Hematopoietic multipotent progenitor cell treated with erythropoietin and hydrocortisone succinate and interleukin-3 and kit ligand, for 17 days (in vitro differentiated cells): ENCODE results near the gene INPP1.
"Not testable (repeated sequence)": the region's sequence is repeated elsewhere in the genome, so short reads cannot be mapped to it uniquely, and the experiment has no call there.

ENCODE experiments used
- DNase-seq: peaks from one replicate; pipeline ENCODE4 v3.0.0-alpha.2; 2015; ENCODE audit warnings: low spot score

Gene INPP1

DNA sequence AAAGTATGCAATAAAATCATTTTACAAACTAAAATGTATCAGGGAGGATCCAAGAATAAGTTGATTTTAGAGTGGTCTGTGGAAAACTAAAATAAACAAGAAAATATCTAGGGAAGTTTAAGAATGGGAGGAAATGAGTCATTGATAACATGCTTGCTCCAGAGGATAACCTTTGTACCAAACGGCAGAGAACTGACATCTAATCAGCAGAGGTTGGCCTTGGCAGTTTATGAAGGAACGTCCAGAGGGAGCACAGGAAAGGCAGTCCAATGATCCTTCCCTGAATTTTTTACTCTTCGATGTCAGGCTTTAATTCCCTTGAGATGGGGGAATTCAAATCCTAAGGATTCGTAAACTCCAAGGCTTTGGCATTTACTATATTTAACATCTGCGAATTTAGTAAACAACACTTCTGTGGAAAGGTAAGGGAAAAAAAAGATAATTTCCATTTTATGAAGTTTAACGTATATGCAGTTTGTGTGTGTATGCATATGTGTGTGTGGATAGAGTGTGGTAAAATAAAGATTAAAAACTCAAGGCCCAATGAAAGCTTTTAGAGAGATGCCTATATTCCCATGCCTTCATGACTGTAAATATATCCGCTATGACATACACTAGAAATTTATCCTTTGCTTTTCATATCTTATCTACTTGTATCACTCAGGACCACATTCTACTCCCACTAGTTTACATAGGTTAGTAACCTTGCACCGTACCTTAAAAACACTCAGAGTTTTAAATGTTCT is 8.7 kb upstream of the INPP1 start:
- DNase-seq = no peak

DNA sequence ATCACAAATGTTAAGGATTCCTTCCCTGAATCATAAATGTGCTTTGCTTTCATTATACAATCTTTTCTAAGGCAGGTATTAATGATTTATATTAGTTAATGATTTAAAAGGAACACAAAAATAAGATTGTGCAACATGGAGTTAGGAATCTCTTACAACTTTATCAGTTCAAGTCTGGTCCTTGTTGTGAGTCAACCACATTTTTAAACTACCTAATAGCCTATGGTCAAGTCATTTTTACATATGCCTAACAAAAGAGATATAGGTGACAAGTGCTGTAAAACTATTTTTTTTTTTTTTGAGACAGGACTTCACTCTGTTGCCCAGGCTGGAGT is 8.2 kb upstream of the INPP1 start:
- DNase-seq = no peak

DNA sequence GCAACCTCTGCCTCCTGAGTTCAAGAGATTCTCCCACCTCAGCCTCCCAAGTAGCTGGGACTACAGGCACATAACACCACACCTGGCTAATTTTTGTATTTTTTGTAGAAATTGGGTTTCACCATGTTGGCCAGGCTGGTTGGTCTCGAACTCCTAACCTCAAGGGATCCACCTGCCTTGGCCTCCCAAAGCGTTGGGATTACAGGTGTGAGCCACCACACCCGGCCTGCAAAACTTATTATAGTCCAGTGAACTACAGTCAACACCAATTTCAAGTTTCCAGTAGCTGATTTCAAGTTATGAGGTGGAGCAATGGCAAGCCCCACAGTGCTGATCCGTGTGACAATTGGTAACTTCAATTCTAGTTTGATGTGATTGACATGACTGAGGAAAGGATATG is 7.8 kb upstream of the INPP1 start:
- DNase-seq = not testable (repeated sequence)

DNA sequence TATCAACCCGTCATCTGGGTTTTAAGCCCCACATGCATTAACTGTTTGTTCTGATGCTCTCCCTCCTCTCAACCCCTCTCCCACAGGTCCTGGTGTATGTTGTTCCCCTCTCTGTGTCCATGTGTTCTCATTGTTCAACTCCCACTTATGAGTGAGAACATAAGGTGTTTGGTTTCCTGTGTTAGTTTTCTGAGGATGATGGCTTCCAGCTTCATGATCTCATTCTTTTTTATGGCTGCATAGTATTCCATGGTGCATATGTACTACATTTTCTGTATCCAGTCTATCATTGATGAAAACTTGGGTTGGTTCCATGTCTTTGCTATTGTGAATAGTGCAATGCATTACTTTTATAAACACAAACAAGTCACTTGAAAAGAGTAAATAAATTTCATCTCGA is 7.0 kb upstream of the INPP1 start:
- no peak for DNase-seq

DNA sequence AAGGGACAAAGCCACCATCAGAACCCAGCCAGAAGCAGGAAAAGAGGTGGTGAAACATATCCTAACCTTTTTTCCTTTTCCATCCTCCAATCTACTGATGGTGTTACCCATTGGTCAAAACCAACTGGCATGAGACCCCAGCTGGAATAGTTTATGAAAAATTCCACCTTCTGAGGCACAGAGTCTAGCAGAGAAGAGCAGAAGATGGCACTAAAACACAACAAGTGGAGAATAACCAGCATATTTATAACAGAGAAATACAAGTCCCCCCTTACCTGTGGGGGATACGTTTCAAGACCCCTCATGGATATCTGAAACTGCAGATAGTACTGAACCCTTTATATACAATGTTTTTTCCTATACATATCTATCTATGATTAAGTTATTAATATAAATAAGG is 4.9 kb upstream of the INPP1 start:
- DNase-seq = no peak

DNA sequence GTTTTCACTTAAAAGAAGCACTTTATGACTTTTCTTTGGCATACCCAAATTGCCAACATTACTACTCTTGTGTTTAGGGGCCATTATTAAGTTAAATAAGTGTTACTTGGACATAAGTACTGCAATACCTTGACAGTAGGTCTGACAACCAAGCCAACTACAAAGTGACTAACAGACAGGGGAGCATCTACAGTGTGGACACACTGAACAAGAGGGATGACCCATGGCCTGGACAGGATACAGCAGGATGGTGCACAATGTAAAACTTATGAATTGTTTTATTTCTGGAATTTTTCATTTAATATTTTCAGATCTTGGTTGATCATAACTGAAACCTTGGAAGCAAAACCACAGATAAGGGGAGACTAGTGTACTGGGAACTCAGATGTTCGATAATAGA is 4.0 kb upstream of the INPP1 start:
- DNase-seq = no peak

DNA sequence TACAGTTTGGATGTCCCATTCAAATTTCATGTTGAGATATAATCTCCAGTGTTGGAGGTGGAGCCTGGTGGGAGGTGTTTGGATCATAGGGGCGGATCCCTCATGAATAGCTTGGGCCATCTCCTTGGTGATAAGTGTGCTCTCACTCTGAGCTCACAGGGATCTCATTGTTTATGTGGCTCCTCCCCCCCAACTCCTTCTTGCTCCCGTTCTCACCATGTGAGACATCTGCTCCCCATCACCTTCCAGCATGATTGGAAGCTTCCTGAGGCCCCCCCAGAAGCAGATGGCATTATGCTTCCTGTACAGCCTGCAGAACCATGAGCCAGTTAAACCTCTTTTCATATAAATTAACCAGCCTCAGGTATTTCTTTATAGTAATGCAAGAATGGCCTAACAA is 3.0 kb upstream of the INPP1 start:
- no peak for DNase-seq

DNA sequence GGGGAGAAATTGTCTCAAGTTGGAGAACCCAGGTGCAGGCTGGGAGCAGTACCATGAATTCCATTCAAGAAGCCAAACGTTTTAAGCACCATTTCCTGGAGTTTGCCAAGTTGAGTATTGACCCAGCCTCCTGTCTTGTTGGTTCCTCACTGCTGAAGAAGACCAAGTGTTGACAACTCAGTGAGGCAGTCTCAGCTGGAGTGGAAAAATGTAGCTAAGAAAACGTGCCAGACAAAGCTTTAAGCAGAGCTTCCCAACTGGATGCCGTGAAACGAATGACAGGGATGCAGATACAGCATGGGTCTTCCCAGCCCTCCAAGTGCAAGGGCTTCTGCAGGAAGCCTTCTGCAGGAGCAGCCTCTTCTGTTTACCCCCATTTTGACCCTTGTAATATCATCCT is 778 bp upstream of the INPP1 start:
- no peak for DNase-seq

DNA sequence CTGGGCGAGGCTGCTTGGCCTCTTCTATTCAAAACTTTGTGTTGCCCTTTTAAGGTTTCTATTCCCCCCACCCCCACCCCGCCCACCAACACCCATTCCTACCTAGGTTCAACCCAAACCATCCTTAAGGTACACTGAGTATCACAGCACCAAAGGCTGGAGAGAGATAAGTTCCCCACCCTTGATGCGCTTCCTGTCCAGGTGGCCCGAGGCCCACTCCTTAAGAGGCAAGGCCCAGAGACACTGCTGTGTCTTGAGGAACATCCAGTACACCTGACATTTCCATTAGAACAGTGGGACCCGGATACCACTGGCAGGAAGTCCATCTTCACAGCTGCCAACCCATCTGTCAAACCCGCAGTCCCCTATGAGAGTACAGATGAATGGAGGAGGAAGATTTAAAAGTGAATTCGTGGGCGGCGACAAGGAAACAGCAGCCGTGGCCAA is 277 bp upstream of the INPP1 start:
- no peak for DNase-seq

DNA sequence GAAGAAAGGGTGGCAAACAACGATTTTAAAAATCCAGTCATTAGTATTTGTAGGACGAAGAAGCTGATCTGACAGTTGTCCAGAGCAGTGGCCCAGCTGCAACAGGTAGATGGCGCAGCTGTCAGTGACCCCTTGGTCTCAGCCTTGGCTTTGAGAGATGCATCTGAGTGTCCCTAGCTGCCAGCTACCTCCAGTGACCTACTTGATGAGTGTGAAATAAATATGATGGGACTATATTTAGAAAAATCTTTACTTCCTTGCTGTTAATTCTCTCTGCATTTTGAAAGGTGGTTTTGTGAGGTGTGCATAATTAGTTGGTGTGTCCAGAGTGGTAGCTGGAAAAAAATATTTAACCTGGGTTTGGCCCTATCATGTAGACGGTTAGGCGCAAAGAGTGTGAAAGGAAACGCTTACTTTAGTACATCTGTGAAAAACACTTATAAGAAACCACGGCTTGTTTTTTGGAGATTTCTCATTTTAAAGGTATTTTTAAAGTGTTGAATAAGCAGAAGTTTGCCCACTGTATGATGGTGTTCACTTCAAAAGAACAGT is 963 bp downstream of the INPP1 start:
- no peak for DNase-seq

DNA sequence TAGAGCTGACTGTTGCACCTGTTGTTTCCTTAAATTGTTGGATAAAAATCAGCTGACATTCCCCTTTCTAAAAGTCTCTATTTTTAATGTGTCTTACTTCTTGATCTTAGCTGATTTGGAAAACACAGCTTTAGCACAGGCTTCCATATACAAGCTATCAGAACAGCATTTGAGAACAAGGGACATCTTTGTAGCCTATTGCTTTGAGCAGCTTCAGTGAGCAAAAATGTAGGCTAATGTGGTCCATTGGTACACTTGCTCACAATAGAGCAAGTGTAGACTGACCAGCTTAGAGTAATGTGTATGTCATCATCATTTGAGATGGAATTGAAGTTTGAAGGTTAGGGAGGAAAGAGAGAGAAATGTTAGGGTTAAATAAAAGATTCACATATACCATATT is 7.0 kb downstream of the INPP1 start:
- no peak for DNase-seq

DNA sequence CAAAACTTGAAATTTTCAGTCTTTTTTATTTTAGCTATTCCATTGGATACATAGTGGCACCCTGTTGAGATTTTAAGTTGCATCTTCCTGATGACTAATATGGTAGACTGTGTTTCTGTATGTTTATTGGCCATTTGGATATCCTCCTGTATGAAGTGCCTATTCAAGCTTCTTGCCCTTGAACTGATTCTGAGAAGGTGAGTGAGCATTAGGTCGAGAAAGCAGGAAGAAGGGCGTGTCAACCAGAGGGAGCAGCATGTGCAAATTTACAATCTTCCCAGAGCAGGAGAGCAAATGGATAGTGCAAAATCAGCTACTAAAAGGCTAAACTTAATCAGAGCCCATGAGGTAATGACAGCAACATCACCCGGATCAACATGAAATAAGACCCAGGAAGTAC is 8.6 kb downstream of the INPP1 start:
- no peak for DNase-seq

DNA sequence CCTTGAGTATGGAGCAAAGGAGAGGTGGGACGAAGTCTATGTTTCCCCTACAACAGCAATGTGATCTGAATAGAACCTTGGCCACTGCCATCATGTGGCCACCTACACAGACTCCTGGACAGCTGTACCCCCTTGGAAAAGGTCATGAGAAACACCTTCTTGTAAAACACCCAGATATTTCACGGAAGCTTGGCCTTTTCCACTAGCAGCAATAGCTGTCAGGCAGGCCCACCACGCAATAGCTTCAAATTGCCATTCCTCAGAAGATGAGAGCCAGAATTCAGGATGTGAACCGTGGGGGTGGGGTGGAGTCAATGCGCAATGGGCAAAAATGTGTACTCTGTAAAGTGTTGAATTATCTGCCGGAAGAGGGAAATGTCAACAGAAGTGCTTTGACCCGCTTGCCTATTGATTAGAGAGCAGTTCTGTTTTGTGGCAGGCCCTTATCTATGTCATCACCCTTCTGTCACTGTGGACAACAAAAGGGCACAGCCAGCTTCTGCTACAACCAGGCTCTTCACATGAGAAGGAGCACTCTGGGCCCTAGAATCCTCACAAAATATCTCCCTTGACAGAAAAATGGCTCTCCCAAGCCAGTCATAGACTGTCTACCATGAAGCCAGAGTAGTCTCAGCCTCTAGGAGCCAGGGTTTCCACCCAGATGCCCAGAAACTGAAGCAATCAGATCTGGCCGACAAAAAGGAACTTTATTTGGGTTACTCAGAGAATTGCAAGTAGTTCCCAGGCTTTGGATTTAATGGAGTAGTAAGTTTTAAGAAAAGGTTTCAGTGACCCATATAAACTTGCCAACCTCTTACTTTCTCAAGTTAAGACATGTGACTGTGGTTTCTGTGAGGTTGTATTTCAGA is 9.5 kb downstream of the INPP1 start:
- no peak for DNase-seq

DNA sequence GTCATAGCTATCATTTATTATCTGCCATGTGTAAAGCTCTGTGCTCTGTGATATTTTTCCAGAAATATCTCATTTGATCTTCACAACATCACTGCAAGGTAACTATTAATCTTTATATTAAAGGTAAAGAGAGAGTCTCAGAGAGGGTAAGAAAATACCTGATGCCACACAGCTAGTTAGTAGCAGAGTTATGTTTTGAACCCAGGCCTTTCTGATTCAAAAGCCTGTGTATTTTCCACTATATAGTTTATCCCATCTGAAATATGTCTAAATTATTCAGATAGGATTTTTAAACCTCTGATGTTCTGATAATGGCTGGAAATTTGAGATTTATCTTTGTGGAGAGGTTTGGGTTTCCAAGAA is 10.1 kb downstream of the INPP1 start:
- DNase-seq = no peak

DNA sequence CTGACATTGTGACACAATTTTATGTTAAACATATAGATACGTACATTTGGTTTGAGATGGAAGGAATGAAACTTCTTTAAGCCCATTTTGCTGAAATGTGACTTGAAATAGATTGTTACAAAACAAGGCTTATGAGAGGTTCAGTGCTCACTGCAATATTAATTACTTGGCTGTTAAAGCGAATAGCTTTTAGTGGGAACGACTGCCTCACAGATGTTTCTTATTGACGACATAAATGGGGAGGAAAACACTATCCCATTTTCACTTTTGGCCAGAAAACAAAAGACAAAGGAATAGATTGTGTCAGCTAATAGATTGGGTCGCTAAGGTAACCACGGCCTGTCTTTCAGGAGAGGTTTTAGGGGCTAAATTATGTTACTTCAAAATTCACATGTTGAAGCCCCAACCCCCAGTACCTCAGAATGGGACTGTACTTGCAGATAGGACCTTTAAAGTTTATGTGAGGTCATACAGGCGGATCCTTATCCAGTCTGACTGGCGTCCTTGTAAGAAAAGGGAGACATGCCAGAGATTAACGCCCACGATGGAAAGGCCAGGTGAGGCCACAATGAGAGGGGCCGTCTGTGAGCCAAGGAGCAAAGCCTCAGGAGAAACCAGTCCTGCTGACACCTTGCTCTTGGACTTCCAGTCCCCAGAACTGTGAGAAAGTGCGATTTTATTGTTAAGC is 10.8 kb downstream of the INPP1 start:
- no peak for DNase-seq

DNA sequence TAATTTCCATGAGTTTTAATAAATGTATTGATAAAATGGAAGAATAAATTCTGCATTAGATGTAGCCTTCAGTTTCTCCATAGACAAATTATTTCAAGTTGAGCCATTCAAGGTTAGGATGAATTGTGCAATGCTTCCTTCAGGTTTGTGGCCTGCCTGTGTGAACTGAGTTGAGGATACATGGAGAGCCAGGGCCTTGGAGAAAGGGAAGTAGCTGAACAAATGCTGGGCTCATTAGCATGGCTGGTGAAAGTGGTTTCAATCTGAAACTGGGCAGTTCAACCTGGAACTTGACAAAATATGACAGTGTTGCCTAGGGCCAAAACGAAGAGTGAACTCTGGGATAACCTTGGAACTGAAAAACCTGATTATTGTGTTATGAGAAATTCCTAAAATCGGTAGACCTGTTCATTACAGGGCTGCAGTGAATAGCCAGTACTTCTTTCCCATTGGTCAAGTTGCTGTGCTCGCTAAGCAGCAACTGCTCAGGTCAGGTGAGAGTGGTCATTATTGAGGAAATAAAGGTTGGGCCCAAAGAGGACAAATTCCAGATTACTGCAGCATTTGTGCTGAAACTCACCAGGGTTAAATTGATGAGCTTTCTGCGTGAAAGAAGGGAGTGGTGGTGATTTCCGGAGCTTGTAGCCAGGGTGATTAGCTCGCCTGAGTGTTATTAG is 12.7 kb downstream of the INPP1 start:
- DNase-seq = no peak

DNA sequence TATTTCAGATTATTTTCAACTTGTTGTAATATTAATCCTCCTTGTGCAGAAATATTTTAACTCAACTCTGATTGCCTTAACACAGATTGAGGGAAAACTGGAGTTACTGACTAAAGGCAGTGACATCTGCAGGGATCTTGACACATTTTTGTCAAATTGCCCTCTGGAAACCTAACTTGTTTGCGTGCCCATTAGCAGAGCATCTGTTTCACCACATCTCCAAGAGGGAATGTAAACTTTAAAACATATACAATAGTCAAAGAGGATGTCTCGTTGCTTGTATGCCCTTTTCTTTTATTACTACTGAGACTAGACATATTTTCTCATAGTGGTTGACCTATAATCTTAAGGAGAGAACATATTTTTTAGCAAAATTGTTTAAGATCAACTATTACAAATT is 14.2 kb downstream of the INPP1 start:
- no peak for DNase-seq

DNA sequence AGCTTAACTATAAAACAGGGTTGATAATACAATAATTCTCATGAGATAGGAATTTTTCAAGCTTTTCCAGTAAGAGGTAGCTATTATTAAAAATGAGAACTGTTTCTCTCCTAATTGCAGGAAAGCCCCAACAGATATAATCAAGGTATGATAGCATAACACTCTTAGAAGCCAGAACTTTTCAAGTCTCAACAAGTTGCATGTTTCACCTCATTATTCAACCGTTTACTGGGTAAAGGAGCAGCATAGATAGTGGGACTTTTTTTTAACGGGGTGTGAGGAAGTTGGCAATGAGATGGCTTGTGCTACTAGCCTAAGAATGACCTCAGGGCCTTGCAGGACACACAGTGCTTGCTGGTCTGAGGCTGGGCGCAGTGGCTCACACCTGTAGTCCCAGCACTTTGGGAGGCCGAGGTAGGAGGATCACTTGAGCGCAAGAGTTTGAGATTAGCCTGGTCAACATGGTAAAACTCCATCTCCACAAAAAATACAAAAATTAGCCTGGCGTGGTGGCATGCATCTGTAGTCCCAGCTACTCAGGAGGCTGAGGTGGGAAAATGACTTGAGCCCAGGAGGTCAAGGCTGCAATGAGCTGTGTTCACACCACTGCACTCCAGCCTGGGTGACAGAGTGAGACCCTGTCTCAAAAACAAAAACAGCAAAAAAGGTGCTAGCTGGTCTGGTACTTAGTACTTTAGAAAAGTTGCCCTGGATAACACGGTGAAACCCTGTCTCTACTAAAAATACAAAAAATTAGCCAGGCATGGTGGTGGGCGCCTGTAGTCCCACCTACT is 15.5 kb downstream of the INPP1 start:
- DNase-seq = not testable (repeated sequence)

DNA sequence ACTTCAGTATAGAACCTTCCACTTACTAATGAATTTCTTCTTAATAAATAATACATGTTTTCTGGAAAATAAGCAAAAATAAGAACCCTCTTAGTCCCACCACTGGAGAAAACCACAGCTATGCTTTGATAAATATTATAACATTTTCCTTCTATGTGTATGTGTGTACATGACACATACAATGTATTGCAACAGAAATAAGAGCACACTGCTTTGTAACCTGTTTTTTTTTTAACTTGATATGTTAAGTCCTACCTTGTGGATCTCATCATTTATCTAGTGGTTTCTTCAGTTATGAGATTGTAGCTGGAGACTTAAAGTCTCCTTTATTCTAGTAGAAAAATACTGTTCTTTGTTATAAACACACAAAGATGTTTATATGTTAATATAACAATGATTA is 17.2 kb downstream of the INPP1 start:
- DNase-seq = no peak

DNA sequence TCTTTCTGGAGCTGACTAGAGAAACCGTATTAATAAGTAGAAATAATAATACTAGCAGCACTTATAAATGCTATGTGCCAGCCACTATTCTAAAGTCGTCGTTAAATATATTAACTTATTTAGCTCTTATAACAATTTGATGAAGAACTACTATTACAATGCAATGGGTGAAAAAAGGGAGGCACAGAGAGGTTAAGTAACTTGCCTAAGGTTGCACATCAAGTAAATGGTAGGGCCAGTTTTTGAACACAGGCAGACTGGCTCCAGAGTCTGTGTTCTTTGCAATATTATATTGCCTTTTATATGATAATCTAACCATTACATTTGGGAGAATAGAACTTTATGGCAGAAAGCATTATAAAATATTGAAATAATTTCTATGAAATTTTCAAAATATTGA is 17.6 kb downstream of the INPP1 start:
- DNase-seq = no peak

DNA sequence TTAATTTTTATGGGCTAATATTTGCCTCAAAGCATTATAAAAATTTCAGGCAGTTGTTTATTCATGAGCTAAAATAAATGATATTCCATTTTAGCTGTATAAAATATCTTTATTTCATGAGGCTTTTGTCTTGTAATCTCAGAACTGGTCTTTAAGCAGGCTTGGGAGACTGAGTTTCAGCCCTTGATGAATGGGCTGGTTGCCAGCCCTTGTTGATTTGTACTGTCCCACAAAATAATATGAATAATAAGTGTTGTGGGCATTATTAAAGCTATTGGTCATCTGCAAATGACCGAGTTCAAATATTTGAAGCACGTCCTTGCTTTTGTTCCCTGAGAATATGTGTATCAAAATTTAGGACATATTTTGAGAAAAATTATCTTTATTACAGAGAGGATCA is 18.2 kb downstream of the INPP1 start:
- no peak for DNase-seq
